H1 (cell line): ENCODE data around the gene GRID2. TPM values are rescaled to one million over a fixed set of nuclear protein-coding genes. Genes with fewer than 3 reads are reported as not detected.

Source experiments
- CTCF ChIA-PET: fragments of 300-600 bp; sonication (Branson Sonifier 250); formaldehyde crosslinking; loops from one replicate; lab custom pipeline; 2021; ENCODE audit not compliant: partially characterized antibody; lab: Charles Lee
- POLR2A ChIA-PET: fragments of 300-600 bp; sonication (Branson Sonifier 250); formaldehyde crosslinking; loops from one replicate; lab custom pipeline; 2021; ENCODE audit warnings: inconsistent platforms; ENCODE audit not compliant: partially characterized antibody; lab: Charles Lee
- DNase-seq, 2 experiments: peaks; one replicate each; pipeline versions ENCODE4 v3.0.0 to v3.0.0-alpha.2; 2010 to 2022; ENCODE audit warnings: low spot score in 2 of 2, low read depth in 1 of 2, mixed read lengths in 1 of 2
- FAIRE-seq: peaks from 2 replicates; lab custom pipeline; 2011; peaks lifted over from hg19 to GRCh38; lab: Jason Lieb, UNC
- H2AFZ ChIP-seq: 2 replicates; pipeline ENCODE4 v1.8.1; 2012; ENCODE audit warnings: low read length, inconsistent platforms
- H2AK5ac ChIP-seq: 2 replicates; pipeline ENCODE4 v1.6.1; 2013; ENCODE audit warnings: low read depth, low read length
- H2BK120ac ChIP-seq: replicated peaks from 2 replicates; pipeline ENCODE3; 2013; ENCODE audit warnings: low read depth, low read length, inconsistent platforms
- H2BK12ac ChIP-seq: 2 replicates; pipeline ENCODE4 v1.6.1; 2013; ENCODE audit warnings: low read depth, low read length
- H2BK15ac ChIP-seq: 2 replicates; pipeline ENCODE4 v1.6.1; 2013; ENCODE audit warnings: low read length
- H2BK20ac ChIP-seq: 2 replicates; pipeline ENCODE4 v1.6.1; 2013; ENCODE audit warnings: low read length
- H2BK5ac ChIP-seq: 2 replicates; pipeline ENCODE4 v1.6.1; 2013; ENCODE audit warnings: low read depth, low read length
- H3K14ac ChIP-seq: 2 replicates; pipeline ENCODE4 v1.6.1; 2013; ENCODE audit warnings: inconsistent platforms; ENCODE audit not compliant: insufficient read length
- H3K18ac ChIP-seq: 2 replicates; pipeline ENCODE4 v1.6.1; 2013; ENCODE audit warnings: low read length; ENCODE audit errors: extremely low read depth
- H3K23ac ChIP-seq: 2 replicates; pipeline ENCODE4 v1.6.1; 2013; ENCODE audit warnings: inconsistent platforms; ENCODE audit not compliant: insufficient read length
- H3K23me2 ChIP-seq: 2 replicates; pipeline ENCODE4 v1.6.1; 2013; ENCODE audit warnings: low read depth, low read length
- H3K27ac ChIP-seq: 2 replicates; pipeline ENCODE4 v1.6.1; 2011; ENCODE audit warnings: low read depth, low read length, inconsistent platforms
- H3K27me3 ChIP-seq, 4 experiments: replicated peaks in 1 of 4; 1 replicate in 1 of 4; 2 replicates in 3 of 4; pipeline versions ENCODE4 v1.6.1 to v1.8.1; 2011 to 2013; ENCODE audit warnings: low read length in 3 of 4, mild to moderate bottlenecking in 3 of 4, inconsistent platforms in 2 of 4, mixed read lengths in 2 of 4, moderate library complexity in 1 of 4; ENCODE audit not compliant: control insufficient read depth in 3 of 4, insufficient read depth in 3 of 4; ENCODE audit errors: extremely low read depth in 1 of 4
- H3K36me3 ChIP-seq, 4 experiments: 2 replicates each; pipeline versions ENCODE4 v1.6.1 to v1.8.1; 2011 to 2013; ENCODE audit warnings: mild to moderate bottlenecking in 4 of 4, low read length in 3 of 4, moderate library complexity in 2 of 4, control low read depth in 1 of 4, inconsistent platforms in 1 of 4; ENCODE audit not compliant: insufficient read depth in 4 of 4, control insufficient read depth in 2 of 4
- H3K4ac ChIP-seq: replicated peaks from 2 replicates; pipeline ENCODE3; 2013; ENCODE audit warnings: low read length, low read depth, mixed read lengths, inconsistent platforms; ENCODE audit not compliant: insufficient read length
- H3K4me1 ChIP-seq, 4 experiments: replicated peaks in 1 of 4; 1 replicate in 1 of 4; 2 replicates in 3 of 4; pipeline versions ENCODE4 v1.6.1 to v1.8.1; 2011 to 2013; ENCODE audit warnings: low read length in 3 of 4, inconsistent platforms in 2 of 4, mixed read lengths in 1 of 4; ENCODE audit not compliant: insufficient read depth in 4 of 4, control insufficient read depth in 3 of 4
- H3K4me2 ChIP-seq, 2 experiments: 2 replicates each; pipeline versions ENCODE4 v1.6.1 to v1.8.1; 2011 to 2013; ENCODE audit warnings: low read depth in 2 of 2, low read length in 2 of 2, control low read depth in 1 of 2, inconsistent platforms in 1 of 2, mild to moderate bottlenecking in 1 of 2; ENCODE audit not compliant: insufficient read depth in 1 of 2
- H3K4me3 ChIP-seq, 4 experiments: fragments of 200-600, 300-600 bp in 1 of 4; sonication (generic), shearing (Covaris generic), sonication (Bioruptor Twin) in 1 of 4; 2 replicates each; pipeline versions ENCODE4 v1.5.1 to v1.8.1; 2011 to 2016; ENCODE audit warnings: low read length in 4 of 4, low read depth in 3 of 4, control low read depth in 2 of 4, inconsistent platforms in 2 of 4, mild to moderate bottlenecking in 2 of 4, mixed read lengths in 1 of 4, moderate library complexity in 1 of 4; ENCODE audit not compliant: insufficient read depth in 2 of 4; ENCODE audit errors: extremely low read depth in 1 of 4
- H3K56ac ChIP-seq: replicated peaks from 2 replicates; pipeline ENCODE3; 2013; ENCODE audit warnings: low read depth, mild to moderate bottlenecking, mixed read lengths, low read length, inconsistent platforms; ENCODE audit not compliant: insufficient read length
- H3K79me1 ChIP-seq: 2 replicates; pipeline ENCODE4 v1.6.1; 2013; ENCODE audit warnings: low read depth, low read length, control low read depth
- H3K79me2 ChIP-seq, 2 experiments: 2 replicates each; pipeline versions ENCODE4 v1.6.1 to v1.8.1; 2012 to 2013; ENCODE audit warnings: low read length in 2 of 2, mild to moderate bottlenecking in 2 of 2, inconsistent platforms in 1 of 2; ENCODE audit not compliant: insufficient read depth in 2 of 2, control insufficient read depth in 1 of 2
- H3K9ac ChIP-seq, 4 experiments: replicated peaks in 1 of 4; 1 replicate in 1 of 4; 2 replicates in 3 of 4; pipeline versions ENCODE4 v1.6.1 to v1.8.1; 2011 to 2013; ENCODE audit warnings: low read depth in 3 of 4, low read length in 3 of 4, control low read depth in 2 of 4, mild to moderate bottlenecking in 2 of 4, moderate library complexity in 2 of 4, inconsistent platforms in 1 of 4; ENCODE audit errors: extremely low read depth in 1 of 4
- H3K9me3 ChIP-seq, 2 experiments: 2 replicates each; pipeline versions ENCODE4 v1.6.1 to v1.8.1; 2012 to 2013; ENCODE audit warnings: mild to moderate bottlenecking in 2 of 2, moderate library complexity in 2 of 2, control low read depth in 1 of 2, inconsistent platforms in 1 of 2, low read depth in 1 of 2, low read length in 1 of 2, mixed read lengths in 1 of 2; ENCODE audit not compliant: insufficient read depth in 2 of 2
- H4K20me1 ChIP-seq, 2 experiments: replicated peaks in 1 of 2; 2 replicates each; pipeline versions ENCODE3 to v1.8.1; 2011 to 2013; ENCODE audit warnings: inconsistent platforms in 2 of 2, low read length in 2 of 2, mild to moderate bottlenecking in 1 of 2; ENCODE audit not compliant: insufficient read depth in 2 of 2, control insufficient read depth in 1 of 2
- H4K5ac ChIP-seq: 2 replicates; pipeline ENCODE4 v1.6.1; 2013; ENCODE audit warnings: low read length, low read depth, mixed read lengths, inconsistent platforms; ENCODE audit not compliant: insufficient read length
- H4K8ac ChIP-seq: 2 replicates; pipeline ENCODE4 v1.8.0; 2013; ENCODE audit warnings: mild to moderate bottlenecking, moderate library complexity, low read length, inconsistent platforms; ENCODE audit not compliant: insufficient read depth; ENCODE audit errors: extremely low read depth
- H4K91ac ChIP-seq: replicated peaks from 2 replicates; pipeline ENCODE3; 2013; ENCODE audit warnings: low read length, mixed read lengths, inconsistent platforms; ENCODE audit not compliant: insufficient read length
- ASH2L ChIP-seq: fragments of 200-600, 300-600 bp; sonication (generic); IDR thresholded peaks from one replicate; pipeline ENCODE4 v1.7.1; 2017; ENCODE audit warnings: low read length
- CBX5 ChIP-seq: fragments of 300-800, 300-1000 bp; sonication (generic); IDR thresholded peaks from 2 replicates; pipeline ENCODE4 v1.7.1; 2016; ENCODE audit warnings: antibody characterized with exemption, low read length, low read depth
- CEBPB ChIP-seq: IDR thresholded peaks from 2 replicates; pipeline ENCODE4 v1.6.1; 2012; ENCODE audit warnings: low read depth, low read length
- CREB1 ChIP-seq: IDR thresholded peaks from 2 replicates; pipeline ENCODE4 v1.6.1; 2012; ENCODE audit warnings: inconsistent platforms
- GABPA ChIP-seq: IDR thresholded peaks from 2 replicates; pipeline ENCODE4 v1.6.1; 2011; ENCODE audit warnings: mild to moderate bottlenecking, low read length, moderate library complexity, borderline replicate concordance; ENCODE audit not compliant: insufficient read depth
- RNF2 ChIP-seq: fragments of 200-900, 300-1000 bp; sonication (generic); IDR thresholded peaks from 2 replicates; pipeline ENCODE4 v1.7.1; 2016; ENCODE audit warnings: borderline replicate concordance, low read depth, mild to moderate bottlenecking, antibody characterized with exemption, low read length; ENCODE audit not compliant: poor library complexity, severe bottlenecking; ENCODE audit errors: missing control alignments
- SP2 ChIP-seq: IDR thresholded peaks from 2 replicates; pipeline ENCODE4 v1.6.1; 2012; ENCODE audit warnings: mild to moderate bottlenecking, low read length, inconsistent platforms
- TEAD4 ChIP-seq: IDR thresholded peaks from 2 replicates; pipeline ENCODE4 v1.6.1; 2012; ENCODE audit warnings: low read depth, low read length, inconsistent platforms, mixed read lengths
- WGBS, 2 experiments: shearing (Covaris generic) in 1 of 2; methylation state at CpG; one replicate each; pipeline versions ENCODE4 v1.1.6 to v1.1.7; 2013 to 2015; ENCODE audit warnings: low lambda C conversion rate in 2 of 2, mixed read lengths in 2 of 2, inconsistent platforms in 1 of 2, low coverage in 1 of 2, missing lambda C conversion rate in 1 of 2; ENCODE audit not compliant: insufficient replicate concordance in 2 of 2, insufficient coverage in 1 of 2, insufficient read length in 1 of 2; ENCODE audit errors: extremely low coverage in 1 of 2, missing lambda C conversion rate in 1 of 2; 5-methylcytosine and 5-hydroxymethylcytosine counted together
- polyA plus RNA-seq, 7 experiments: library from polyadenylated mRNA; depleted of rRNA in 3 of 7; stranded (reverse) in 5 of 7; unstranded in 2 of 7; fragments of >200 nt in 5 of 7; fragments of 200-250 nt in 2 of 7; gene quantifications; 1 replicate in 5 of 7; 2 replicates in 1 of 7; 4 replicates in 1 of 7; pipeline versions ENCODE4 v1.2.1 to v1.2.3, GENCODE V29; 2011 to 2013; ENCODE audit warnings: missing spikeins in 2 of 7, mixed read lengths in 2 of 7
- total RNA-seq: library from RNA; stranded (reverse); fragmentation: NEBNext Ultra II Directional; extraction: Animal tissue kit (Norgen Biotek cat#: 25700); gene quantifications from 2 replicates; pipeline ENCODE4 v1.2.1, GENCODE V29; 2021
- TF ChIP-seq, protein P1 (sequence below), 3 experiments: IDR thresholded peaks; 1 replicate in 2 of 3; 2 replicates in 1 of 3; pipeline versions ENCODE4 v1.5.1 to v1.6.1; 2011; ENCODE audit warnings: low read length in 3 of 3, mild to moderate bottlenecking in 3 of 3, inconsistent platforms in 2 of 3, low read depth in 1 of 3, moderate library complexity in 1 of 3; ENCODE audit not compliant: insufficient read depth in 1 of 3; ENCODE audit errors: control extremely low read depth in 1 of 3
- TF ChIP-seq, protein P2 (sequence below): IDR thresholded peaks from 2 replicates; pipeline ENCODE4 v1.6.1; 2012; ENCODE audit warnings: low read length, inconsistent platforms

Gene GRID2
- total and polyA plus RNA-seq, 2 of the 8 experiments (the other 6 are each of a cell fraction or from before 2014, with no cell fraction given): 31.1 to 81.9 TPM

DNA sequence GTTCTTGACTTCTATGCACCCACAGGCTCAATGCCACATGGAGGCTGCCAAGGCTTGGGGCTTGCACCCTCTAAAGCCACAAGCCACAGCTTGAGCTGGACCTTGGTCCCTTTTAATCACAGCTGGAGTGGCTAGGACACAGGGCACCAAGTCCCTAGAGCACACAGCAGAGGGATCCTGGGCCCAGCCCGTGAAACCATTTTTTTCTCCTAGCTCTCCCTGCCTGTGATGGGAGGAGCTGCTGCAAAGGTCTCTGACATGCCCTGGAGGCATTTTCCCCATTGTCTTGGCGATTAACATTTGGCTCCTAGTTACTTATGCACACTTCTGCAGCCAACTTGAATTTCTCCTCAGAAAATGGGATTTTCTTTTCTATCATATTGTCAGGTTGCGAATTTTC, 410.9 kb downstream of the GRID2 start:
- no peaks in the 10 kb centered on the region for H3K27me3 ChIP-seq
- H2BK20ac ChIP-seq: no peak overlapping the region
- POLR2A ChIA-PET: interaction anchor here (0.7 kb wide), 1 partner anchor 9 kb away, joined by 3 read pairs; no protein-coding TSS in a partner anchor
- no peak overlapping the region for H3K18ac ChIP-seq
- H3K79me2 ChIP-seq: no peaks in the 10 kb centered on the region; a peak in 1 of 4 replicates
- no peaks in the 10 kb centered on the region for H4K20me1 ChIP-seq
- H4K91ac ChIP-seq: no peak overlapping the region
- H3K27ac ChIP-seq: no peak overlapping the region
- H3K23me2 ChIP-seq: no peaks in the 10 kb centered on the region
- H2AFZ ChIP-seq: no peak overlapping the region
- no peaks in the 10 kb centered on the region for H3K79me1 ChIP-seq
- H3K9me3 ChIP-seq: no peaks in the 10 kb centered on the region
- H3K14ac ChIP-seq: no peak overlapping the region
- H3K23ac ChIP-seq: no peak overlapping the region
- DNase-seq: peak in 1 of 2 experiments; percentile 2
- no peak overlapping the region for H3K4me3 ChIP-seq
- peaks cover 0 to 2% (median 0%) of the 10 kb centered on the region in 4 experiments; a peak in 1 of 7 replicates for H3K4me1 ChIP-seq
- no peak overlapping the region for H3K56ac ChIP-seq
- H2BK5ac ChIP-seq: no peak overlapping the region
- H2BK12ac ChIP-seq: no peak overlapping the region
- H4K5ac ChIP-seq: no peak overlapping the region
- H2AK5ac ChIP-seq: no peak overlapping the region
- H3K4ac ChIP-seq: no peak overlapping the region
- no peak overlapping the region for H2BK120ac ChIP-seq
- no peak overlapping the region for H2BK15ac ChIP-seq
- no peak overlapping the region for H3K4me2 ChIP-seq
- no peak overlapping the region for H4K8ac ChIP-seq
- no peak for FAIRE-seq
- CTCF ChIA-PET: no interaction called here
- peaks cover 0 to 7% (median under 1%) of the 10 kb centered on the region in 4 experiments; a peak in 2 of 8 replicates for H3K36me3 ChIP-seq
- WGBS, 2 experiments: 92% methylated on average over 3 of the region's 3 CpGs; no CpG with 5 or more reads in 1 of the 2 experiments
- no peak overlapping the region for H3K9ac ChIP-seq
- TF ChIP-seq TEAD4 (no peak), CBX5 (no peak), GABPA (no peak), SP2 (no peak), CEBPB (no peak), ASH2L (no peak), RNF2 (no peak), CREB1 (no peak)
- TF ChIP-seq, protein P1, sequence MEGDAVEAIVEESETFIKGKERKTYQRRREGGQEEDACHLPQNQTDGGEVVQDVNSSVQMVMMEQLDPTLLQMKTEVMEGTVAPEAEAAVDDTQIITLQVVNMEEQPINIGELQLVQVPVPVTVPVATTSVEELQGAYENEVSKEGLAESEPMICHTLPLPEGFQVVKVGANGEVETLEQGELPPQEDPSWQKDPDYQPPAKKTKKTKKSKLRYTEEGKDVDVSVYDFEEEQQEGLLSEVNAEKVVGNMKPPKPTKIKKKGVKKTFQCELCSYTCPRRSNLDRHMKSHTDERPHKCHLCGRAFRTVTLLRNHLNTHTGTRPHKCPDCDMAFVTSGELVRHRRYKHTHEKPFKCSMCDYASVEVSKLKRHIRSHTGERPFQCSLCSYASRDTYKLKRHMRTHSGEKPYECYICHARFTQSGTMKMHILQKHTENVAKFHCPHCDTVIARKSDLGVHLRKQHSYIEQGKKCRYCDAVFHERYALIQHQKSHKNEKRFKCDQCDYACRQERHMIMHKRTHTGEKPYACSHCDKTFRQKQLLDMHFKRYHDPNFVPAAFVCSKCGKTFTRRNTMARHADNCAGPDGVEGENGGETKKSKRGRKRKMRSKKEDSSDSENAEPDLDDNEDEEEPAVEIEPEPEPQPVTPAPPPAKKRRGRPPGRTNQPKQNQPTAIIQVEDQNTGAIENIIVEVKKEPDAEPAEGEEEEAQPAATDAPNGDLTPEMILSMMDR (IDR thresholded peaks at IDR 0.05; ENCODE audit: control extremely low read depth in 1 of 3, insufficient read depth in 1 of 3, low read depth in 1 of 3, low read length in 3 of 3): no peak
- TF ChIP-seq, protein P2, sequence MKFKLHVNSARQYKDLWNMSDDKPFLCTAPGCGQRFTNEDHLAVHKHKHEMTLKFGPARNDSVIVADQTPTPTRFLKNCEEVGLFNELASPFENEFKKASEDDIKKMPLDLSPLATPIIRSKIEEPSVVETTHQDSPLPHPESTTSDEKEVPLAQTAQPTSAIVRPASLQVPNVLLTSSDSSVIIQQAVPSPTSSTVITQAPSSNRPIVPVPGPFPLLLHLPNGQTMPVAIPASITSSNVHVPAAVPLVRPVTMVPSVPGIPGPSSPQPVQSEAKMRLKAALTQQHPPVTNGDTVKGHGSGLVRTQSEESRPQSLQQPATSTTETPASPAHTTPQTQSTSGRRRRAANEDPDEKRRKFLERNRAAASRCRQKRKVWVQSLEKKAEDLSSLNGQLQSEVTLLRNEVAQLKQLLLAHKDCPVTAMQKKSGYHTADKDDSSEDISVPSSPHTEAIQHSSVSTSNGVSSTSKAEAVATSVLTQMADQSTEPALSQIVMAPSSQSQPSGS: no peak
